Neural cell (in vitro differentiated cells): Measurements from ENCODE around the gene DEFB131B. TPM values are rescaled to one million over a fixed set of nuclear protein-coding genes. Genes with fewer than 3 reads are reported as not detected.

Experiments used
- polyA plus RNA-seq: library from polyadenylated mRNA; depleted of rRNA; stranded (reverse); fragments of >200 nt; gene quantifications from 2 replicates; pipeline ENCODE4 v1.2.3, GENCODE V29; 2014
- small RNA-seq, 3 experiments: library from RNA; depleted of rRNA; stranded (forward); fragments of <200 nt; gene quantifications; one replicate each; pipeline ENCODE3, GENCODE V24; 2012

DEFB131B gene
- polyA plus RNA-seq, 1 donor from 2014 or later = not detected

Small RNAs within 50 kb of the gene (small RNA-seq; reads per million reads assigned to genes)
- gene RNA5SP342 = 0 reads per million in 3 experiments

Other genes starting within 250 kb of the DEFB131B start
- gene DEFB108B, start 45.3 kb upstream of the DEFB131B start, polyA plus RNA-seq = not detected in 2 replicates
- 4.4 and 6.3 TPM in 2 replicates for gene XNDC1N, start 50.1 kb downstream of the DEFB131B start, polyA plus RNA-seq
- gene RNF121, start 50.6 kb downstream of the DEFB131B start, polyA plus RNA-seq = 19.2 and 21.2 TPM in 2 replicates
- gene IL18BP, start 120.5 kb downstream of the DEFB131B start, polyA plus RNA-seq = 3.1 and 3.2 TPM in 2 replicates
- gene NUMA1, start 202.1 kb downstream of the DEFB131B start, polyA plus RNA-seq = 116 and 157 TPM in 2 replicates
- gene LRRC51, start 202.4 kb downstream of the DEFB131B start, polyA plus RNA-seq = 20.8 and 21.3 TPM in 2 replicates
- 100 and 108 TPM in 2 replicates for gene LAMTOR1, start 224.8 kb downstream of the DEFB131B start, polyA plus RNA-seq
- 0.52 and 0.76 TPM in 2 replicates for gene TOMT, start 227.5 kb downstream of the DEFB131B start, polyA plus RNA-seq
- 52.8 and 64.6 TPM in 2 replicates for gene ANAPC15, start 234.2 kb downstream of the DEFB131B start, polyA plus RNA-seq